Measurements from ENCODE around the gene GAPDHS. TPM values are rescaled to one million over a fixed set of nuclear protein-coding genes. Genes with fewer than 3 reads are reported as not detected.

Gene GAPDHS
- total RNA-seq, 1 experiment from 2014 or later, result not detected

- Histone ChIP-seq H3K79me2 (ENCODE audit: low read length) (no peaks in the 10 kb centered on the region), H3K4me2 (ENCODE audit: low read depth, low read length, poor library complexity, severe bottlenecking) (no peak overlapping the region), H2AFZ (ENCODE audit: low read length) (no peak overlapping the region), H3K9me3 (ENCODE audit: low read length) (no peaks in the 10 kb centered on the region), H3K9me2 (replicated peaks; ENCODE audit: insufficient read depth, low read length) (no peaks in the 10 kb centered on the region), H3K27ac (ENCODE audit: low read length) (no peak overlapping the region), H4K20me1 (ENCODE audit: insufficient read depth, low read depth, low read length) (no peaks in the 10 kb centered on the region), H3K4me3 (ENCODE audit: low read length) (no peak overlapping the region), H3K27me3 (ENCODE audit: low read length) (no peaks in the 10 kb centered on the region), H3K36me3 (ENCODE audit: insufficient read depth, low read length) (no peaks in the 10 kb centered on the region), H3K9ac (ENCODE audit: low read length) (no peak overlapping the region), H3K4me1 (ENCODE audit: low read length) (peaks cover 11% of the 10 kb centered on the region)
- DNase-seq, result no peak
These were observed 26.5 kb downstream of the GAPDHS start for GRCh38 chr19:35559781-35560180.

- Histone ChIP-seq H3K9ac (ENCODE audit: low read length) (no peak overlapping the region), H3K27ac (ENCODE audit: low read length) (no peak overlapping the region), H3K9me3 (ENCODE audit: low read length) (no peaks in the 10 kb centered on the region), H2AFZ (ENCODE audit: low read length) (no peak overlapping the region), H3K9me2 (replicated peaks; ENCODE audit: insufficient read depth, low read length) (no peaks in the 10 kb centered on the region), H3K36me3 (ENCODE audit: insufficient read depth, low read length) (no peaks in the 10 kb centered on the region), H3K27me3 (ENCODE audit: low read length) (no peaks in the 10 kb centered on the region), H4K20me1 (ENCODE audit: insufficient read depth, low read depth, low read length) (no peaks in the 10 kb centered on the region), H3K4me3 (ENCODE audit: low read length) (no peak overlapping the region), H3K4me2 (ENCODE audit: low read depth, low read length, poor library complexity, severe bottlenecking) (no peak overlapping the region), H3K4me1 (ENCODE audit: low read length) (peaks cover 11% of the 10 kb centered on the region), H3K79me2 (ENCODE audit: low read length) (no peaks in the 10 kb centered on the region)
- no peak for DNase-seq
These were observed 27.0 kb downstream of the GAPDHS start for GRCh38 chr19:35560271-35560670.

- H2AFZ ChIP-seq (ENCODE audit: low read length), result no peak overlapping the region
- no peaks in the 10 kb centered on the region for H3K9me2 ChIP-seq (replicated peaks; ENCODE audit: insufficient read depth, low read length)
- peaks cover 11% of the 10 kb centered on the region for H3K4me1 ChIP-seq (ENCODE audit: low read length)
- DNase-seq, result no peak
- H3K4me2 ChIP-seq (ENCODE audit: low read depth, low read length, poor library complexity, severe bottlenecking), result no peak overlapping the region
- H3K36me3 ChIP-seq (ENCODE audit: insufficient read depth, low read length), result no peaks in the 10 kb centered on the region
- H3K27me3 ChIP-seq (ENCODE audit: low read length), result no peaks in the 10 kb centered on the region
- no peak overlapping the region for H3K4me3 ChIP-seq (ENCODE audit: low read length)
- H3K9me3 ChIP-seq (ENCODE audit: low read length), result no peaks in the 10 kb centered on the region
- H3K79me2 ChIP-seq (ENCODE audit: low read length), result no peaks in the 10 kb centered on the region
- H3K27ac ChIP-seq (ENCODE audit: low read length), result no peak overlapping the region
- no peak overlapping the region for H3K9ac ChIP-seq (ENCODE audit: low read length)
- no peaks in the 10 kb centered on the region for H4K20me1 ChIP-seq (ENCODE audit: insufficient read depth, low read depth, low read length)
These were observed 27.4 kb downstream of the GAPDHS start for GRCh38 chr19:35560677-35561076.

- Histone ChIP-seq H3K9me3 (ENCODE audit: low read length) (no peaks in the 10 kb centered on the region), H3K9ac (ENCODE audit: low read length) (no peak overlapping the region), H3K27ac (ENCODE audit: low read length) (no peak overlapping the region), H3K4me3 (ENCODE audit: low read length) (no peak overlapping the region), H3K36me3 (ENCODE audit: insufficient read depth, low read length) (no peaks in the 10 kb centered on the region), H3K9me2 (replicated peaks; ENCODE audit: insufficient read depth, low read length) (no peaks in the 10 kb centered on the region), H4K20me1 (ENCODE audit: insufficient read depth, low read depth, low read length) (no peaks in the 10 kb centered on the region), H3K27me3 (ENCODE audit: low read length) (no peaks in the 10 kb centered on the region), H3K79me2 (ENCODE audit: low read length) (no peaks in the 10 kb centered on the region), H2AFZ (ENCODE audit: low read length) (no peak overlapping the region), H3K4me1 (ENCODE audit: low read length) (peaks cover 11% of the 10 kb centered on the region), H3K4me2 (ENCODE audit: low read depth, low read length, poor library complexity, severe bottlenecking) (no peak overlapping the region)
- DNase-seq, result no peak
These were observed 28.2 kb downstream of the GAPDHS start for GRCh38 chr19:35561436-35561835.

GRCh38 chr19:35562336-35562735 is 29.1 kb downstream of the GAPDHS start:
- no peak overlapping the region for H3K4me2 ChIP-seq (ENCODE audit: low read depth, low read length, poor library complexity, severe bottlenecking)
- H3K9ac ChIP-seq (ENCODE audit: low read length), result no peak overlapping the region
- no peak overlapping the region for H2AFZ ChIP-seq (ENCODE audit: low read length)
- H3K9me3 ChIP-seq (ENCODE audit: low read length), result no peaks in the 10 kb centered on the region
- H3K79me2 ChIP-seq (ENCODE audit: low read length), result no peaks in the 10 kb centered on the region
- H3K4me1 ChIP-seq (ENCODE audit: low read length), result peaks cover 11% of the 10 kb centered on the region
- H3K9me2 ChIP-seq (replicated peaks; ENCODE audit: insufficient read depth, low read length), result no peaks in the 10 kb centered on the region
- no peak for DNase-seq
- no peaks in the 10 kb centered on the region for H3K36me3 ChIP-seq (ENCODE audit: insufficient read depth, low read length)
- H3K27me3 ChIP-seq (ENCODE audit: low read length), result no peaks in the 10 kb centered on the region
- no peak overlapping the region for H3K4me3 ChIP-seq (ENCODE audit: low read length)
- H4K20me1 ChIP-seq (ENCODE audit: insufficient read depth, low read depth, low read length), result no peaks in the 10 kb centered on the region
- H3K27ac ChIP-seq (ENCODE audit: low read length), result no peak overlapping the region

GRCh38 chr19:35562776-35563175 is 29.5 kb downstream of the GAPDHS start:
- Histone ChIP-seq H3K36me3 (ENCODE audit: insufficient read depth, low read length) (no peaks in the 10 kb centered on the region), H3K4me1 (ENCODE audit: low read length) (peaks cover 11% of the 10 kb centered on the region), H3K27ac (ENCODE audit: low read length) (no peak overlapping the region), H3K9me2 (replicated peaks; ENCODE audit: insufficient read depth, low read length) (no peaks in the 10 kb centered on the region), H3K9me3 (ENCODE audit: low read length) (no peaks in the 10 kb centered on the region), H3K27me3 (ENCODE audit: low read length) (no peaks in the 10 kb centered on the region), H2AFZ (ENCODE audit: low read length) (no peak overlapping the region), H3K79me2 (ENCODE audit: low read length) (no peaks in the 10 kb centered on the region), H3K4me2 (ENCODE audit: low read depth, low read length, poor library complexity, severe bottlenecking) (no peak overlapping the region), H3K4me3 (ENCODE audit: low read length) (no peak overlapping the region), H4K20me1 (ENCODE audit: insufficient read depth, low read depth, low read length) (no peaks in the 10 kb centered on the region), H3K9ac (ENCODE audit: low read length) (no peak overlapping the region)
- DNase-seq, result no peak

- Histone ChIP-seq H3K4me3 (ENCODE audit: low read length) (no peak within 1 kb of the TSS), H3K9ac (ENCODE audit: low read length) (no peak within 1 kb of the TSS), H4K20me1 (ENCODE audit: insufficient read depth, low read depth, low read length) (no peaks in the 10 kb centered on the region), H3K79me2 (ENCODE audit: low read length) (no peaks in the 10 kb centered on the region), H3K9me2 (replicated peaks; ENCODE audit: insufficient read depth, low read length) (no peaks in the 10 kb centered on the region), H3K4me2 (ENCODE audit: low read depth, low read length, poor library complexity, severe bottlenecking) (no peak within 1 kb of the TSS), H3K9me3 (ENCODE audit: low read length) (no peaks in the 10 kb centered on the region), H3K4me1 (ENCODE audit: low read length) (peaks cover 11% of the 10 kb centered on the region), H3K27me3 (ENCODE audit: low read length) (no peaks in the 10 kb centered on the region), H3K36me3 (ENCODE audit: insufficient read depth, low read length) (no peaks in the 10 kb centered on the region), H2AFZ (ENCODE audit: low read length) (no peak within 1 kb of the TSS), H3K27ac (ENCODE audit: low read length) (no peak within 1 kb of the TSS)
- DNase-seq, result no peak
These were observed 30.1 kb downstream of the GAPDHS start, which contains the start of gene ATP4A for GRCh38 chr19:35563207-35563829. ATP4A (minus strand) TSS chr19:35563658; CDS start chr19:35563629, 29 bp downstream.

- no peak overlapping the region for H2AFZ ChIP-seq (ENCODE audit: low read length)
- H3K9me3 ChIP-seq (ENCODE audit: low read length), result no peaks in the 10 kb centered on the region
- DNase-seq, result no peak
- no peaks in the 10 kb centered on the region for H3K27me3 ChIP-seq (ENCODE audit: low read length)
- H3K4me1 ChIP-seq (ENCODE audit: low read length), result no peaks in the 10 kb centered on the region; the same call in 1 of the 2 replicates
- H3K4me3 ChIP-seq (ENCODE audit: low read length), result no peak overlapping the region
- H3K9me2 ChIP-seq (replicated peaks; ENCODE audit: insufficient read depth, low read length), result no peaks in the 10 kb centered on the region
- H3K4me2 ChIP-seq (ENCODE audit: low read depth, low read length, poor library complexity, severe bottlenecking), result no peak overlapping the region
- H4K20me1 ChIP-seq (ENCODE audit: insufficient read depth, low read depth, low read length), result no peaks in the 10 kb centered on the region
- H3K27ac ChIP-seq (ENCODE audit: low read length), result no peak overlapping the region
- H3K36me3 ChIP-seq (ENCODE audit: insufficient read depth, low read length), result no peaks in the 10 kb centered on the region
- H3K79me2 ChIP-seq (ENCODE audit: low read length), result no peaks in the 10 kb centered on the region
- H3K9ac ChIP-seq (ENCODE audit: low read length), result no peak overlapping the region
These were observed 32.0 kb downstream of the GAPDHS start for GRCh38 chr19:35565016-35565856.
